Progenitor cell of endocrine pancreas (in vitro differentiated cells): ENCODE data around the gene RNF213. TPM values are rescaled to one million over a fixed set of nuclear protein-coding genes. Genes with fewer than 3 reads are reported as not detected.

ENCODE experiments used
- DNase-seq: peaks from one replicate; pipeline ENCODE4 v3.0.0; 2021; ENCODE audit warnings: low spot score; ENCODE audit not compliant: unreplicated experiment
- H3K27ac Mint-ChIP-seq: 2 replicates; pipeline ENCODE4 v1.8.0; 2021; ENCODE audit warnings: mild to moderate bottlenecking, moderate library complexity, mixed read lengths
- H3K27me3 Mint-ChIP-seq: 2 replicates; pipeline ENCODE4 v1.8.0; 2021; ENCODE audit warnings: mixed read lengths
- H3K36me3 Mint-ChIP-seq: 2 replicates; pipeline ENCODE4 v1.8.0; 2022; ENCODE audit warnings: mixed read lengths; ENCODE audit not compliant: insufficient read depth
- H3K4me1 Mint-ChIP-seq: 2 replicates; pipeline ENCODE4 v1.8.0; 2021; ENCODE audit warnings: low read depth, mixed read lengths
- H3K4me3 Mint-ChIP-seq: 2 replicates; pipeline ENCODE4 v1.8.0; 2021; ENCODE audit warnings: low read depth, mild to moderate bottlenecking, moderate library complexity, mixed read lengths
- H3K9me3 Mint-ChIP-seq: 2 replicates; pipeline ENCODE4 v1.8.0; 2021; ENCODE audit warnings: low read depth, mixed read lengths
- CTCF ChIP-seq: fragments of 200-600 bp; sonication (generic); IDR thresholded peaks from one replicate; pipeline ENCODE4 v1.5.0; 2021; ENCODE audit warnings: antibody characterized with exemption, mild to moderate bottlenecking; ENCODE audit not compliant: unreplicated experiment
- total RNA-seq: library from RNA; stranded (reverse); gene quantifications from 2 replicates; pipeline ENCODE4 v1.2.1, GENCODE V29; 2021

The RNF213 gene
- total RNA-seq, 1 donor from 2014 or later, result 57.6 TPM

- Mint-ChIP-seq H3K36me3 (peaks cover 27% of the 10 kb centered on the region), H3K27ac (no peak overlapping the region), H3K9me3 (no peaks in the 10 kb centered on the region), H3K27me3 (no peaks in the 10 kb centered on the region), H3K4me1 (no peaks in the 10 kb centered on the region), H3K4me3 (no peak overlapping the region)
- no peak for DNase-seq
- TF ChIP-seq CTCF, result no peak
Observed at GRCh38 chr17:80372456-80372855, 111.8 kb downstream of the RNF213 start.

- no peaks in the 10 kb centered on the region for H3K4me1 Mint-ChIP-seq
- no peak overlapping the region for H3K4me3 Mint-ChIP-seq
- no peak overlapping the region for H3K27ac Mint-ChIP-seq
- H3K27me3 Mint-ChIP-seq, result no peaks in the 10 kb centered on the region
- DNase-seq, result no peak
- H3K36me3 Mint-ChIP-seq, result peaks cover 26% of the 10 kb centered on the region
- no peaks in the 10 kb centered on the region for H3K9me3 Mint-ChIP-seq
- TF ChIP-seq CTCF, result no peak
Observed at GRCh38 chr17:80372922-80373570, 112.4 kb downstream of the RNF213 start.

- no peaks in the 10 kb centered on the region for H3K27me3 Mint-ChIP-seq
- TF ChIP-seq CTCF, result no peak
- no peak for DNase-seq
- H3K4me3 Mint-ChIP-seq, result no peak overlapping the region
- no peak overlapping the region for H3K27ac Mint-ChIP-seq
- H3K9me3 Mint-ChIP-seq, result no peaks in the 10 kb centered on the region
- H3K36me3 Mint-ChIP-seq, result peaks cover 22% of the 10 kb centered on the region
- no peaks in the 10 kb centered on the region for H3K4me1 Mint-ChIP-seq
Observed at GRCh38 chr17:80374039-80374731, 113.5 kb downstream of the RNF213 start.

- H3K36me3 Mint-ChIP-seq, result peaks cover 20% of the 10 kb centered on the region
- no peaks in the 10 kb centered on the region for H3K27me3 Mint-ChIP-seq
- H3K9me3 Mint-ChIP-seq, result no peaks in the 10 kb centered on the region
- no peak for TF ChIP-seq CTCF
- no peak for DNase-seq
- H3K27ac Mint-ChIP-seq, result no peak overlapping the region
- no peak overlapping the region for H3K4me3 Mint-ChIP-seq
- no peaks in the 10 kb centered on the region for H3K4me1 Mint-ChIP-seq
Observed at GRCh38 chr17:80374732-80375585, 114.3 kb downstream of the RNF213 start.

- peak overlapping the region; percentile 13 for H3K27ac Mint-ChIP-seq
- no peaks in the 10 kb centered on the region for H3K9me3 Mint-ChIP-seq
- no peak overlapping the region for H3K4me3 Mint-ChIP-seq
- TF ChIP-seq CTCF, result no peak
- no peaks in the 10 kb centered on the region for H3K4me1 Mint-ChIP-seq
- H3K36me3 Mint-ChIP-seq, result peaks cover 22% of the 10 kb centered on the region
- no peak for DNase-seq
- H3K27me3 Mint-ChIP-seq, result no peaks in the 10 kb centered on the region
Observed at GRCh38 chr17:80376531-80376930, 115.9 kb downstream of the RNF213 start.
